HCT116 (cell line): ENCODE measurements around the gene IRAK4.

ENCODE experiments used
- CEBPB ChIP-seq: IDR thresholded peaks from 2 replicates; pipeline ENCODE4 v1.6.1; 2012; ENCODE audit warnings: low read depth
- POLR2A ChIP-seq: IDR thresholded peaks from 2 replicates; pipeline ENCODE4 v1.7.0; 2011; ENCODE audit warnings: borderline replicate concordance; ENCODE audit not compliant: insufficient read depth, insufficient read length; ENCODE audit errors: extremely low read depth
- POLR2AphosphoS5 ChIP-seq: IDR thresholded peaks from 2 replicates; pipeline ENCODE4 v1.6.1; 2011; ENCODE audit warnings: mild to moderate bottlenecking, low read depth, low read length, moderate library complexity
- SIN3A ChIP-seq: IDR thresholded peaks from 2 replicates; pipeline ENCODE4 v1.6.1; 2012; ENCODE audit warnings: low read depth
- TF ChIP-seq, protein P1 (sequence below), 3 experiments: fragments of 200-600 bp in 1 of 3; sonication (generic) in 1 of 3; IDR thresholded peaks in 2 of 3; conservative IDR thresholded peaks in 1 of 3; 2 replicates each; pipeline ENCODE4 v1.5.1; 2012 to 2017; ENCODE audit warnings: low read depth in 2 of 3, low read length in 2 of 3, antibody characterized with exemption in 1 of 3, borderline replicate concordance in 1 of 3, control low read depth in 1 of 3, mild to moderate bottlenecking in 1 of 3, mixed read lengths in 1 of 3, mixed run types in 1 of 3, moderate library complexity in 1 of 3; ENCODE audit not compliant: insufficient read depth in 1 of 3
- TF ChIP-seq, protein P2 (sequence below): IDR thresholded peaks from 2 replicates; pipeline ENCODE4 v1.6.1; 2012; ENCODE audit warnings: low read depth

DNA sequence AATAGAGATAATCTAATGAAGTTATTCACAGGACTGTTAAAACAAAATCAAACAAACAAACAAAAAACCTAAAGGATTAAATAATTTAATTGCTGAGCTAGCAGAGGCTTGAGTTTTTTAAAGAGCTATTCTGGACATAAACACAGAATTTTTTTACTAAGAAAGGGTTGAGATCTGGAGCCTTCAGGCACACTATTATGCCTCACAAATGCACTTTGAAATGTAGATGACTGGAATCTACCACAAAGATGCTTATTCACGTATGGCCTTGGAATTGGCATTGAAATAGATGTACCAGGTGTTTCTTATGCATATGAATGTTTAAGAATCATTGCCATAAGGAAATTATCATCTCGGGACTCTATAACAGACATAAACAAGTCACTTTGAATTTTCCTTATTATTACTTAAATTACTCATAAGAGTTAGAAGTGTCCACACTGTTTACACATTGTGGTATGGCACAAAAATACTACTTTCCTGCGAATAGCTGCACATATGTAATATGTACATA, 21.8 kb upstream of the IRAK4 start:
- TF ChIP-seq, protein P1, sequence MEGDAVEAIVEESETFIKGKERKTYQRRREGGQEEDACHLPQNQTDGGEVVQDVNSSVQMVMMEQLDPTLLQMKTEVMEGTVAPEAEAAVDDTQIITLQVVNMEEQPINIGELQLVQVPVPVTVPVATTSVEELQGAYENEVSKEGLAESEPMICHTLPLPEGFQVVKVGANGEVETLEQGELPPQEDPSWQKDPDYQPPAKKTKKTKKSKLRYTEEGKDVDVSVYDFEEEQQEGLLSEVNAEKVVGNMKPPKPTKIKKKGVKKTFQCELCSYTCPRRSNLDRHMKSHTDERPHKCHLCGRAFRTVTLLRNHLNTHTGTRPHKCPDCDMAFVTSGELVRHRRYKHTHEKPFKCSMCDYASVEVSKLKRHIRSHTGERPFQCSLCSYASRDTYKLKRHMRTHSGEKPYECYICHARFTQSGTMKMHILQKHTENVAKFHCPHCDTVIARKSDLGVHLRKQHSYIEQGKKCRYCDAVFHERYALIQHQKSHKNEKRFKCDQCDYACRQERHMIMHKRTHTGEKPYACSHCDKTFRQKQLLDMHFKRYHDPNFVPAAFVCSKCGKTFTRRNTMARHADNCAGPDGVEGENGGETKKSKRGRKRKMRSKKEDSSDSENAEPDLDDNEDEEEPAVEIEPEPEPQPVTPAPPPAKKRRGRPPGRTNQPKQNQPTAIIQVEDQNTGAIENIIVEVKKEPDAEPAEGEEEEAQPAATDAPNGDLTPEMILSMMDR (IDR thresholded peaks at IDR 0.05 in 2 of 3, conservative IDR thresholded peaks at IDR 0.05 in 1 of 3; ENCODE audit: borderline replicate concordance in 1 of 3, insufficient read depth in 1 of 3, low read depth in 2 of 3, low read length in 2 of 3), result no peak
- TF ChIP-seq CEBPB (no peak), POLR2AphosphoS5 (no peak), POLR2A (no peak), SIN3A (no peak)
- TF ChIP-seq, protein P2, sequence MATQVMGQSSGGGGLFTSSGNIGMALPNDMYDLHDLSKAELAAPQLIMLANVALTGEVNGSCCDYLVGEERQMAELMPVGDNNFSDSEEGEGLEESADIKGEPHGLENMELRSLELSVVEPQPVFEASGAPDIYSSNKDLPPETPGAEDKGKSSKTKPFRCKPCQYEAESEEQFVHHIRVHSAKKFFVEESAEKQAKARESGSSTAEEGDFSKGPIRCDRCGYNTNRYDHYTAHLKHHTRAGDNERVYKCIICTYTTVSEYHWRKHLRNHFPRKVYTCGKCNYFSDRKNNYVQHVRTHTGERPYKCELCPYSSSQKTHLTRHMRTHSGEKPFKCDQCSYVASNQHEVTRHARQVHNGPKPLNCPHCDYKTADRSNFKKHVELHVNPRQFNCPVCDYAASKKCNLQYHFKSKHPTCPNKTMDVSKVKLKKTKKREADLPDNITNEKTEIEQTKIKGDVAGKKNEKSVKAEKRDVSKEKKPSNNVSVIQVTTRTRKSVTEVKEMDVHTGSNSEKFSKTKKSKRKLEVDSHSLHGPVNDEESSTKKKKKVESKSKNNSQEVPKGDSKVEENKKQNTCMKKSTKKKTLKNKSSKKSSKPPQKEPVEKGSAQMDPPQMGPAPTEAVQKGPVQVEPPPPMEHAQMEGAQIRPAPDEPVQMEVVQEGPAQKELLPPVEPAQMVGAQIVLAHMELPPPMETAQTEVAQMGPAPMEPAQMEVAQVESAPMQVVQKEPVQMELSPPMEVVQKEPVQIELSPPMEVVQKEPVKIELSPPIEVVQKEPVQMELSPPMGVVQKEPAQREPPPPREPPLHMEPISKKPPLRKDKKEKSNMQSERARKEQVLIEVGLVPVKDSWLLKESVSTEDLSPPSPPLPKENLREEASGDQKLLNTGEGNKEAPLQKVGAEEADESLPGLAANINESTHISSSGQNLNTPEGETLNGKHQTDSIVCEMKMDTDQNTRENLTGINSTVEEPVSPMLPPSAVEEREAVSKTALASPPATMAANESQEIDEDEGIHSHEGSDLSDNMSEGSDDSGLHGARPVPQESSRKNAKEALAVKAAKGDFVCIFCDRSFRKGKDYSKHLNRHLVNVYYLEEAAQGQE, result no peak
